Astrocyte of the cerebellum (primary cell): Measurements from ENCODE around the gene GLIS1.
A peak's percentile ranks its signal among the peaks of the same experiment; 100 is the strongest.

ENCODE experiments used
- DNase-seq: peaks from one replicate; pipeline ENCODE4 v3.0.0-alpha.2; 2011; ENCODE audit warnings: low read depth
- H3K4me3 ChIP-seq: 2 replicates; pipeline ENCODE4 v1.5.1; 2011; ENCODE audit warnings: mild to moderate bottlenecking, low read depth, low read length, moderate library complexity
- CTCF ChIP-seq: IDR thresholded peaks from 2 replicates; pipeline ENCODE4 v1.5.1; 2012; ENCODE audit warnings: low read length, low read depth, moderate library complexity, mild to moderate bottlenecking; ENCODE audit errors: missing control alignments
- in situ Hi-C: cut with HindIII; loops from 2 replicates; pipeline ENCODE4 v1.10.0; 2017; ENCODE audit warnings: low sequenced_read_pairs

The GLIS1 gene

GRCh38 chr1:53737648-53738204, 1.2 kb downstream of the GLIS1 start:
- in situ Hi-C loops: loop anchor here (5.0 to 25.0 kb wide), 2 partner anchors 45 to 250 kb away; no protein-coding TSS in a partner anchor
- no peak for DNase-seq
- H3K4me3 ChIP-seq: peak overlapping the region; percentile 77
- TF ChIP-seq CTCF: no peak

GRCh38 chr1:53736290-53736689, 2.7 kb downstream of the GLIS1 start:
- in situ Hi-C loops: loop anchor here (5.0 to 25.0 kb wide), 2 partner anchors 44 to 249 kb away; no protein-coding TSS in a partner anchor
- no peak for TF ChIP-seq CTCF
- H3K4me3 ChIP-seq: peak overlapping the region; percentile 77
- DNase-seq: no peak

- H3K4me3 ChIP-seq: peak overlapping the region; percentile 77
- no peak for TF ChIP-seq CTCF
- in situ Hi-C loops: loop anchor here (5.0 to 25.0 kb wide), 2 partner anchors 43 to 248 kb away; no protein-coding TSS in a partner anchor
- DNase-seq: no peak
These were observed 3.3 kb downstream of the GLIS1 start for GRCh38 chr1:53735681-53736080.

- DNase-seq: no peak
- no peak for TF ChIP-seq CTCF
- H3K4me3 ChIP-seq: peak overlapping the region; percentile 77
- in situ Hi-C loops: loop anchor here (5.0 to 25.0 kb wide), 2 partner anchors 43 to 248 kb away; no protein-coding TSS in a partner anchor
These were observed 3.7 kb downstream of the GLIS1 start for GRCh38 chr1:53735261-53735660.

- peak overlapping the region; percentile 77 for H3K4me3 ChIP-seq
- in situ Hi-C loops: loop anchor here (5.0 to 25.0 kb wide), 2 partner anchors 42 to 247 kb away; no protein-coding TSS in a partner anchor
- TF ChIP-seq CTCF: no peak
- no peak for DNase-seq
These were observed 4.2 kb downstream of the GLIS1 start for GRCh38 chr1:53734650-53735211.

- in situ Hi-C loops: loop anchor here (25.0 kb wide), 1 partner anchor 247 kb away; no protein-coding TSS in a partner anchor
- no peak for DNase-seq
- peak overlapping the region; percentile 26 for H3K4me3 ChIP-seq
- TF ChIP-seq CTCF: no peak
These were observed 4.9 kb downstream of the GLIS1 start for GRCh38 chr1:53733975-53734649.
